PC-9 (cell line): ENCODE data around the gene SEC14L6. TPM values are rescaled to one million over a fixed set of nuclear protein-coding genes. Genes with fewer than 3 reads are reported as not detected.

Experiments
- BruUV-seq: library from RNA; stranded (reverse); fragments of 400-500 nt; replicated peaks from 2 replicates; lab custom pipeline; 2021; lab: Mats Ljungman, UMichigan
- CTCF ChIA-PET: fragments of 300-600 bp; sonication (Branson Sonifier 250); formaldehyde crosslinking; loops from one replicate; lab custom pipeline; 2022; ENCODE audit warnings: antibody characterized with exemption; lab: Charles Lee
- POLR2A ChIA-PET: fragments of 300-600 bp; sonication (Branson Sonifier 250); formaldehyde crosslinking; loops from one replicate; lab custom pipeline; 2022; ENCODE audit warnings: antibody characterized with exemption; ENCODE audit not compliant: unreplicated experiment; lab: Charles Lee
- DNase-seq, 2 experiments: peaks; one replicate each; pipeline versions ENCODE4 v3.0.0 to v3.0.0-alpha.2; 2015 to 2022; ENCODE audit warnings: mixed read lengths in 1 of 2
- H2AFZ ChIP-seq: fragments of 200-600 bp; sonication (generic); 2 replicates; pipeline ENCODE4 v1.8.1; 2017; ENCODE audit warnings: antibody characterized with exemption
- H3F3A ChIP-seq: fragments of 200-600 bp; sonication (generic); 2 replicates; pipeline ENCODE4 v1.8.1; 2017; ENCODE audit warnings: antibody characterized with exemption, mild to moderate bottlenecking, low read depth; ENCODE audit not compliant: insufficient read depth
- H3K27ac ChIP-seq: fragments of 200-600 bp; sonication (generic); 2 replicates; pipeline ENCODE4 v1.6.1; 2016; ENCODE audit warnings: mixed run types
- H3K27me3 ChIP-seq: fragments of 200-600 bp; sonication (generic); 2 replicates; pipeline ENCODE4 v1.6.1; 2016; ENCODE audit warnings: low read depth, mixed run types; ENCODE audit not compliant: insufficient read depth
- H3K36me3 ChIP-seq: fragments of 200-600 bp; sonication (generic); 2 replicates; pipeline ENCODE4 v1.6.1; 2016; ENCODE audit warnings: low read depth, mixed run types
- H3K4me1 ChIP-seq: fragments of 200-600 bp; sonication (generic); replicated peaks from 2 replicates; pipeline ENCODE4 v1.6.1; 2016; ENCODE audit warnings: mixed run types; ENCODE audit not compliant: insufficient read depth
- H3K4me2 ChIP-seq: fragments of 200-600 bp; sonication (generic); 2 replicates; pipeline ENCODE4 v1.6.1; 2017; ENCODE audit warnings: mixed run types
- H3K4me3 ChIP-seq: fragments of 200-600 bp; sonication (generic); 2 replicates; pipeline ENCODE4 v1.6.1; 2016; ENCODE audit warnings: mixed run types
- H3K79me2 ChIP-seq: fragments of 200-600 bp; sonication (generic); 2 replicates; pipeline ENCODE4 v1.6.1; 2017; ENCODE audit warnings: low read depth, mixed run types
- H3K9me2 ChIP-seq: fragments of 200-600 bp; sonication (generic); 2 replicates; pipeline ENCODE4 v1.8.1; 2017; ENCODE audit warnings: mild to moderate bottlenecking; ENCODE audit not compliant: insufficient read depth
- H3K9me3 ChIP-seq: fragments of 200-600 bp; sonication (generic); 2 replicates; pipeline ENCODE4 v1.8.1; 2016; ENCODE audit warnings: low read depth; ENCODE audit not compliant: insufficient read depth
- H4K20me1 ChIP-seq: fragments of 200-600 bp; sonication (generic); 2 replicates; pipeline ENCODE4 v1.8.1; 2017; ENCODE audit not compliant: insufficient read depth
- CTCF ChIP-seq: fragments of 200-600 bp; sonication (generic); conservative IDR thresholded peaks from 2 replicates; pipeline ENCODE4 v1.6.1; 2017; ENCODE audit warnings: mixed run types, antibody characterized with exemption, mild to moderate bottlenecking, moderate library complexity
- EZH2 ChIP-seq: fragments of 200-600 bp; sonication (generic); IDR thresholded peaks from 2 replicates; pipeline ENCODE4 v1.8.0; 2017; ENCODE audit warnings: antibody characterized with exemption, low read depth
- intact Hi-C: fragments of 100-400 bp; cut with micrococcal nuclease; formaldehyde crosslinking; loops from one replicate; pipeline ENCODE4 v1.10.0; 2022; ENCODE audit not compliant: unreplicated experiment
- total RNA-seq: library from RNA; stranded (reverse); gene quantifications from 2 replicates; pipeline ENCODE4 v1.2.3, GENCODE V29; 2021

Gene SEC14L6
- total RNA-seq, 1 experiment from 2014 or later: 0.31 TPM

DNA sequence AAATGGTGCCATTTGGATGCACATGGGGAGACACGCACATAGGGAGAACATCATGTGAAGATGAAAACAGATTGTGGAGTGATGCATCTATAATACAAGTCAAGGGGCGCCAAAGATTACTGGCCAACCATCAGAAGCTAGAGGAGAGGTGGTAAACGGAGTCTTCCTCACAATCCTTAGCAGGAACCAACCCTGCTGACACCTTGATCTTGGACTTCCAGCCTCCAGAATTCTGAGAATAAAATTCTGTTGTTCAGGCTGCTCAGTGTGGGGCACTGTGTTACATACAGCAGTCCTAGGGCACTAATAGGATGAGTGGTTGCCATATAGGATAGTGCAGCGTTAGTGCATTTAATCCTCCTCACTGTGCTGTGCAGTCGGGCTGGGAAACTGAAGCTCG lies 33.1 kb downstream of the SEC14L6 start:
- Histone ChIP-seq H3F3A (no peaks in the 10 kb centered on the region), H3K27ac (no peak overlapping the region), H3K36me3 (no peaks in the 10 kb centered on the region), H3K9me3 (no peaks in the 10 kb centered on the region), H4K20me1 (no peaks in the 10 kb centered on the region), H3K27me3 (no peaks in the 10 kb centered on the region), H3K79me2 (no peaks in the 10 kb centered on the region), H3K9me2 (no peaks in the 10 kb centered on the region), H3K4me3 (no peak overlapping the region), H3K4me1 (0 out of 2 replicates have a peak, but pooled peaks cover 4% of the 10 kb centered on the region), H2AFZ (no peak overlapping the region), H3K4me2 (no peak overlapping the region)
- intact Hi-C loops: no loop called here
- ChIA-PET POLR2A (no interaction called here), CTCF (no interaction called here)
- no TSS peak for BruUV-seq
- DNase-seq: no peak
- no peak for TF ChIP-seq EZH2
- TF ChIP-seq CTCF: no peak

- no peak overlapping the region for H3K4me2 ChIP-seq
- H4K20me1 ChIP-seq: no peaks in the 10 kb centered on the region
- H3K27ac ChIP-seq: no peak overlapping the region
- POLR2A ChIA-PET: no interaction called here
- no peak overlapping the region for H3K4me3 ChIP-seq
- no peaks in the 10 kb centered on the region for H3K36me3 ChIP-seq
- H3K9me3 ChIP-seq: no peaks in the 10 kb centered on the region
- no peak for TF ChIP-seq EZH2
- no peak overlapping the region for H2AFZ ChIP-seq
- no peaks in the 10 kb centered on the region for H3K9me2 ChIP-seq
- H3K27me3 ChIP-seq: no peaks in the 10 kb centered on the region
- no peak for DNase-seq
- no TSS peak for BruUV-seq
- H3K79me2 ChIP-seq: no peaks in the 10 kb centered on the region
- CTCF ChIA-PET: no interaction called here
- H3F3A ChIP-seq: no peaks in the 10 kb centered on the region
- 0 out of 2 replicates have a peak, but pooled peaks cover 4% of the 10 kb centered on the region for H3K4me1 ChIP-seq
- intact Hi-C loops: no loop called here
Observed at GRCh38 chr22:30511911-30512310, 34.6 kb downstream of the SEC14L6 start.

DNA sequence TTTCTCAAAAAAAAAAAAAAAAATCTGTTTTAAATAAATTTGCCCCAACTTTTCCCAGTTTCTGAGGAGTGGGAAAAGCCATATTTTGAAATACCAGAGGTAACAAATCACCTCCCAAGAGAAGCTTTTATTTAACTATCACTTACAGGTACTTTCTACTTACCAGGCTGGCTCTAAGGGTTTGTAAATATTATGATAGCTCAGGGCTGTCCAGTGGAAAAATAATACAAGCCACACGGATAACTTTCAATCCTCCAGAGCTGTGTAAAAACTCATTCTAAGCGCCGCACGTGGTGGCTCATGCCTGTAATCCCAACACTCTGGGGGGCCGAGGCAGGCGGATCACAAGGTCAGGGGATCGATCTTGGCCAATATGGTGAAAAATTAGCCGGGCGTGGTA lies 35.4 kb downstream of the SEC14L6 start:
- Histone ChIP-seq H3K9me2 (no peaks in the 10 kb centered on the region), H3K36me3 (no peaks in the 10 kb centered on the region), H3K4me3 (no peak overlapping the region), H2AFZ (no peak overlapping the region), H4K20me1 (no peaks in the 10 kb centered on the region), H3K9me3 (no peaks in the 10 kb centered on the region), H3K4me1 (no peaks in the 10 kb centered on the region), H3K79me2 (no peaks in the 10 kb centered on the region), H3K4me2 (no peak overlapping the region), H3K27ac (no peak overlapping the region), H3F3A (no peaks in the 10 kb centered on the region), H3K27me3 (peaks cover 6% of the 10 kb centered on the region; the same call in 1 of the 2 replicates)
- ChIA-PET CTCF (no interaction called here), POLR2A (no interaction called here)
- no peak for DNase-seq
- intact Hi-C loops: no loop called here
- BruUV-seq: no TSS peak
- no peak for TF ChIP-seq CTCF
- no peak for TF ChIP-seq EZH2

DNA sequence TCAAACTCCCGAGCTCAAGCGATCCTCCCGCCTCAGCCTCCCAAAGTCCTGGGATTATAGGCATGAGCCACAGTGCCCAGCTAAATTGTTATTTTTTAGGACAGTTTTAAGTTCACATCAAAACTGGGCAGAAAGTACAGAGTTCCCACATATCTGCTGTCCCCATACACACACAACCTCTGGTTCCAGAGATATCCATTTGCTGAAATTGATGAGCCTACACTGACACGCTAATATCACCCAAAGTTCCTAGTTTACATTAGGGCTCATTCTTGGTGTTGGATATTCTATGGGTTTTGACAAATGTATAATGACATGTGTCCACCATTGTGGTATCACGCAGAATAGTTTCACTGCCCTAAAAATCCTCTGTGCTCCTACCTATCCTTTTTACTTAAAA lies 38.3 kb downstream of the SEC14L6 start:
- intact Hi-C loops: no loop called here
- no peak for DNase-seq
- Histone ChIP-seq H3K4me2 (no peak overlapping the region), H2AFZ (no peak overlapping the region), H3K9me3 (no peaks in the 10 kb centered on the region), H4K20me1 (no peaks in the 10 kb centered on the region), H3K79me2 (no peaks in the 10 kb centered on the region), H3K9me2 (no peaks in the 10 kb centered on the region), H3K27me3 (peaks cover 14% of the 10 kb centered on the region), H3K4me1 (0 out of 2 replicates have a peak, but pooled peaks cover 5% of the 10 kb centered on the region), H3K4me3 (no peak overlapping the region), H3K36me3 (no peaks in the 10 kb centered on the region), H3F3A (no peaks in the 10 kb centered on the region), H3K27ac (no peak overlapping the region)
- no TSS peak for BruUV-seq
- ChIA-PET CTCF (interaction anchor here (0.7 kb wide), 1 partner anchor 127 kb away, joined by 3 read pairs; no protein-coding TSS in a partner anchor), POLR2A (no interaction called here)
- TF ChIP-seq EZH2 (no peak), CTCF (no peak)
